ENCODE measurements around the gene SKAP1. TPM values are rescaled to one million over a fixed set of nuclear protein-coding genes. Genes with fewer than 3 reads are reported as not detected.

Gene SKAP1
- total RNA-seq, 3 donors from 2014 or later = 2.2 to 3.2 (median 2.4) TPM

DNA sequence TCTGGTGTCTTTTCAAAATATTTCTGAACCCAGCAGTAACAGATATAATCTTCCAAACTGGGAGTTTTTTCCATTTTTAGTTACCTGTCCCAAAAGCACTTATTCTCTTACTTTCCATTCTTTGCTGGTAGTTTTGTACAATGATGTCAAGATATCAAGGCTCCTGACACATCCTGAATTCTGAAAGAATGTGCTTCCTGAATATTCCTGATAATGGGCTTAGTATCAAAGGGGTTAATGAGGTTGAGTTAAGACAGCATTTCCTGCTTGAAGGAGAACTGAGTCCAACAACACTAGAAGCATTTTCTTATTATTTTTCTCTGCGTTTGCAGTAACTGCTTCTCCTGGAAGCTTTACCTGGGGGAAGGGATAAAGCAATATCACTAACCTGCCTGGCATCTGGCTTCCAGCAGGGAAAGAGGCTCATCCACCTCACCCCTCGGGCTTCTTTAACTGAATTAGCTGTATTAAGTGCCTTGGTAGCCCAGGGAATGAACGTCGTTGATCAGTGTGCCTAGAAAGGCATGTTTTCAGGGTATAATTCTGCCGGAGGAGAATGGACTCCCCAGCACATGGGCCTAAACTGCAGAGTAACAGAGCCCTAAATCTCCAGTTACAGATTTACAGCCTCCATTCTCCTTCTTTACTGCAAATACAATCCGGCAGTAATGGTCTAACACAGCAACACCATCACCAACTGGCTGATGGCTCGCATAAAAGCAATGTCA, 188.1 kb downstream of the SKAP1 start:
- peaks cover 20% of the 10 kb centered on the region for H3K4me1 ChIP-seq (ENCODE audit: low read depth)
- no peak for ATAC-seq
- no peaks in the 10 kb centered on the region for H3K36me3 ChIP-seq (ENCODE audit: low read depth)
- no peak for DNase-seq
- TF ChIP-seq, protein P1, sequence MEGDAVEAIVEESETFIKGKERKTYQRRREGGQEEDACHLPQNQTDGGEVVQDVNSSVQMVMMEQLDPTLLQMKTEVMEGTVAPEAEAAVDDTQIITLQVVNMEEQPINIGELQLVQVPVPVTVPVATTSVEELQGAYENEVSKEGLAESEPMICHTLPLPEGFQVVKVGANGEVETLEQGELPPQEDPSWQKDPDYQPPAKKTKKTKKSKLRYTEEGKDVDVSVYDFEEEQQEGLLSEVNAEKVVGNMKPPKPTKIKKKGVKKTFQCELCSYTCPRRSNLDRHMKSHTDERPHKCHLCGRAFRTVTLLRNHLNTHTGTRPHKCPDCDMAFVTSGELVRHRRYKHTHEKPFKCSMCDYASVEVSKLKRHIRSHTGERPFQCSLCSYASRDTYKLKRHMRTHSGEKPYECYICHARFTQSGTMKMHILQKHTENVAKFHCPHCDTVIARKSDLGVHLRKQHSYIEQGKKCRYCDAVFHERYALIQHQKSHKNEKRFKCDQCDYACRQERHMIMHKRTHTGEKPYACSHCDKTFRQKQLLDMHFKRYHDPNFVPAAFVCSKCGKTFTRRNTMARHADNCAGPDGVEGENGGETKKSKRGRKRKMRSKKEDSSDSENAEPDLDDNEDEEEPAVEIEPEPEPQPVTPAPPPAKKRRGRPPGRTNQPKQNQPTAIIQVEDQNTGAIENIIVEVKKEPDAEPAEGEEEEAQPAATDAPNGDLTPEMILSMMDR (IDR thresholded peaks at IDR 0.05) = no peak
- H3K9me3 ChIP-seq = no peaks in the 10 kb centered on the region
- intact Hi-C loops (cut with DNase I, micrococcal nuclease) = no loop called here
- H3K4me3 ChIP-seq = no peak overlapping the region

DNA sequence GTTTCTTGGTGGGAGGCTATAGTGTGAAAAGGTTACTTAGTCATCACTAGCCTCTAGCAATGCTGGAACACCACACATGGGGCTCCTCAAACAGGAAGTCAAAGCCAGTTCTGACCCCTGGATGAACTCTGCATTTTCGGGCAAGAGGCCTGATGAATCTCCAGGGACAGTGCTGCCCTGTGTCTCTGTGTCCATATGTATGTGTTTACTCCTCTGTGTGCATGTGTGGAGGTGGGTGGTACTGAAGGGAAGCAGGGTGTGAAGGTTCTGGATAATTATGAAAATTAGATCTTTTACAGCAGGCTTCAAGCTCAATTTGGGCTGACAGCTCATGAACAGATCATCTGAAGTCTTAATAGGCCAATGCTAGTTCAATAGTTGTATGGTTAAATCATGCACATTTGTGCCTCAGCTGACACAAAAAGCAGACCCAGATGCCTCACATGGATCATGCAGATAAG, 188.9 kb downstream of the SKAP1 start:
- Histone ChIP-seq H3K9me3 (no peaks in the 10 kb centered on the region), H3K4me1 (ENCODE audit: low read depth) (peaks cover 20% of the 10 kb centered on the region), H3K4me3 (no peak overlapping the region), H3K36me3 (ENCODE audit: low read depth) (no peaks in the 10 kb centered on the region)
- no peak for DNase-seq
- peak; percentile 17 for ATAC-seq
- TF ChIP-seq, protein P1 (IDR thresholded peaks at IDR 0.05) = no peak
- intact Hi-C loops (cut with DNase I, micrococcal nuclease) = no loop called here

DNA sequence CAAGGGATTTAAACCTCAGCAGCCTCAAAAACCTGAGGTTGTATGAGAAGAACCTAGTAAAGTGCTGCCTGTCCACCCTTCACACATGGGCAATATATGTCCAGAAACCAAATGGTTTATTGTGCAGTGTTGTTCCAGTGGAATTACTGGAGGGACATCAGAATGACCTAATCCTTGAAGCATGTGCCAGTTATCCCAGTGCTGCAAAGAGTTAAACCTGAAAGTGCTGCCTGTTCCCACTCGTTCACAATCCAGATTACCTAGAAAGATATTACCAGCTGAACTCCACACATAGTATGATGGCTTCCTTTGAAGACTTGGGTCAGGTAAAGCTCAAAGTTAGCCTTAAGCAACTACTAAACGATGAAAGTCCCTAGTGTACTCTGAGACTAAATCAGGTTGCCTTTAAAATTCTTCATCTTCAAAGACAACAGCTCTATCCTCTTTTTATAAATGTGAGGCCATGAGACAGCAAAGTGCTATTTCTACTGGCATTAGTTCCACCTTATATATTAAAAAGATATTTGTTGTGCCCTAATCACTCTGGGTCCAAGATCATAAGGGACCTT, 189.4 kb downstream of the SKAP1 start:
- Histone ChIP-seq H3K4me3 (no peak overlapping the region), H3K9me3 (no peaks in the 10 kb centered on the region), H3K36me3 (ENCODE audit: low read depth) (no peaks in the 10 kb centered on the region), H3K4me1 (ENCODE audit: low read depth) (peaks cover 20% of the 10 kb centered on the region)
- TF ChIP-seq, protein P1 (IDR thresholded peaks at IDR 0.05) = no peak
- intact Hi-C loops (cut with DNase I, micrococcal nuclease) = no loop called here
- DNase-seq = no peak
- ATAC-seq = no peak

DNA sequence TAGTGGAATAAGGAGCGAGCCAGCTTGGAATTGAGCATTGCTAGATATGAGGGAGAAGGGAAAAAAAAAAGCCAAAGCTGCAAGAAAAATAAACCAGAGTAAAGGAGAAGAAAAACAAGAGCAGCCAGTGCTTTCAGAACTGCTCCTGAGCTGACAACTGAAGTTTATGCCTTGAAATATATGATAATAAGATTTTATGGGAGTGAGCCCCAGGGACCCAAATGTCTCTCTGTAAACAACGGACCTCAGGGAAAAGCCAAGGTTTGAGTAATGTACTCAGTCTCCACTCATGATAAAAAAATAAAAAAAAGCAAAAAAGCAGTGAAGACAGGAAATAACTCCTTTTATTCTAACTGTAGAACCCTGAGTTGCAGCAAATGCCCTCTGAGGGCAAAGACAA, 189.9 kb downstream of the SKAP1 start:
- DNase-seq (no peak), ATAC-seq (no peak)
- no peaks in the 10 kb centered on the region for H3K9me3 ChIP-seq
- H3K4me3 ChIP-seq = no peak overlapping the region
- intact Hi-C loops (cut with DNase I, micrococcal nuclease) = no loop called here
- TF ChIP-seq, protein P1 (IDR thresholded peaks at IDR 0.05) = no peak
- no peaks in the 10 kb centered on the region for H3K36me3 ChIP-seq (ENCODE audit: low read depth)
- H3K4me1 ChIP-seq (ENCODE audit: low read depth) = peaks cover 18% of the 10 kb centered on the region

DNA sequence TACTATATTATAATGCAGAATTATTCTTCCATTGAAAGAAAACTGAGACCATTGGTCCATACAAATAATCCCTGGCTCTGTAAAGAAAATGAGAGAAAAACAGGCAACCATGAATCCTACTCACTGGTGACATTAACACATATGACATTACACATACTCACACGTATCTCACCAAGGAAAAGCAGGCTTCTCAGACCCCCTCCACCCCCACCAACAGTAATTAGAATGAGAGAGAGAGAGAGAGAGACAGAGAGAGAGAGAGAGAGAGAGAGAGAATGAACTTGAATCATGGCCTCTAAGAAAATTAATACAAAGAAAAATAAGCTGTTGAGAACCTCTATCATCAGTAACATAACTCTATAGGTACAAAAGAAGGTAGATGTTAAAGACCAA, 190.4 kb downstream of the SKAP1 start:
- ATAC-seq (no peak), DNase-seq (no peak)
- Histone ChIP-seq H3K4me1 (ENCODE audit: low read depth) (peaks cover 13% of the 10 kb centered on the region), H3K9me3 (no peaks in the 10 kb centered on the region), H3K4me3 (no peak overlapping the region), H3K36me3 (ENCODE audit: low read depth) (no peaks in the 10 kb centered on the region)
- TF ChIP-seq, protein P1 (IDR thresholded peaks at IDR 0.05) = no peak
- intact Hi-C loops (cut with DNase I, micrococcal nuclease) = no loop called here

Data from mucosa of descending colon (tissue), 3 donors.